ACHN (cell line): Measurements from ENCODE around the gene PTGES.
"Not testable (repeated sequence)": the region's sequence is repeated elsewhere in the genome, so short reads cannot be mapped to it uniquely, and the experiment has no call there.

Experiments used
- DNase-seq: peaks from one replicate; pipeline ENCODE4 v3.0.0-alpha.2; 2015
- in situ Hi-C: cut with HindIII; loops from 2 replicates; pipeline ENCODE4 v1.10.0; 2017; ENCODE audit warnings: low sequenced_read_pairs, low pct_ligation_motif_present, low pct_unique_long_range_greater_than_20kb

PTGES gene, protein sequence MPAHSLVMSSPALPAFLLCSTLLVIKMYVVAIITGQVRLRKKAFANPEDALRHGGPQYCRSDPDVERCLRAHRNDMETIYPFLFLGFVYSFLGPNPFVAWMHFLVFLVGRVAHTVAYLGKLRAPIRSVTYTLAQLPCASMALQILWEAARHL

GRCh38 chr9:129752900-129753729 lies at the start of gene PTGES:
Gene PTGES (minus strand): TSS chr9:129753042. CDS start chr9:129753012, 30 bp downstream.
- DNase-seq: peak; percentile 74
- in situ Hi-C loops: no loop called here

- no peak for DNase-seq
- in situ Hi-C loops: no loop called here
Observed at GRCh38 chr9:129801504-129801903, 48.7 kb upstream of the PTGES start.

- DNase-seq: no peak
- in situ Hi-C loops: no loop called here
Observed at GRCh38 chr9:129798973-129799372, 46.1 kb upstream of the PTGES start.

DNA sequence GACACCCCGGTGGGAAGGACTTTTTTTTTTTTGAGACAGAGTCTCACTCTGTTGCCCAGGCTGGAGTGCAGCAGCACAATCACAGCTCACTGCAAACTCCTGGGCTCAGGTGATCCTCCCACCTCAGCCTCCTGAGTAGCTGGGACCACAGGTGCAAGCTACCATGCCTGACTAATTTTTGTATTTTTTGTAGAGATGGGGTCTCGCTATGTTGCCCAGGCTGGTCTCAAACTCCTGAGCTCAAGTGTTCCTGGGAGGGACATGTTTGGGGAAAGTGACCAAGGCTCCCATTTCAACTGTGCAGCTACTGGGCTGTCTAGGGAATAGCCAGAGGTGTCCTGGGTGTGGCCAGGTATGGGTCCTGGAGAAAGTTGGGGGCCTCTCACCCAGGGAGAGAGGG lies 43.2 kb upstream of the PTGES start:
- in situ Hi-C loops: not testable (repeated sequence)

DNA sequence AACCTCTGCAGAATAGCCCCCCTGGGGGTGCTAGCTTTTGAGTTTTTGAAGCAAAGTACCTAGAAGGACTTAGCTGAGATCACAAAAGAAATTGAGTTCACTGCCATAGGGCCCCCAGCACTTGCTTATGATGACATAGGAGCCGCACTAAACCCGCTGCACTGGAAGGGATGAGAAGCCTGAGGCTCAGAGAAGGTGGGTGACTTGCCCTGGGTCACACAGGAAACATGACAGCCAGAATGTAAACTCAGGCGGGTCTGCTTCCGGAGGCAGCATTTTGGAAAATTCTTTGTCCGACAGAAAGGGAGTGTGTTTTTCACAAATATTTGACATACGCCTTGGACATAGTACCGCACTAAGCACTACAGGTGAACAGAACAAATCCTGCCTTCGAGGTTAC lies 41.7 kb upstream of the PTGES start:
- DNase-seq: no peak
- in situ Hi-C loops: no loop called here

More for the DNA sequence above, 43.2 kb upstream of the PTGES start:
- not testable (repeated sequence) for DNase-seq

DNA sequence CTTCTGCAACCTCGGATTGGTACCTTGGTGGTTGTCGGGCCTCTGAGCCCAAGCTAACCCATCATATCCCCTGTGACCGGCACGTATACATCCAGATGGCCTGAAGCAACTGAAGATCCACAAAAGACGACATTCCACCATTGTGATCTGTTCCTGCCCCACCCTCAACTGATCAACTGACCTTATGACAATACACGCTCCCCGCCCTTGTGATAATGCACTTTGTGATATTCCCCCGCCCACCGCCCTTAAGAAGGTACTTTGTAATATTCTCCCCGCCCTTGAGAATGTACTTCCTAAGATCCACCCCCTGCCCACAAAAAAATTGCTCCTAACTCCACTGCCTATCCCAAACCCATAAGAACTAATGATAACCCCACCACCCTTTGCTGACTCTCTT lies 33.6 kb upstream of the PTGES start:
- in situ Hi-C loops: no loop called here

DNA sequence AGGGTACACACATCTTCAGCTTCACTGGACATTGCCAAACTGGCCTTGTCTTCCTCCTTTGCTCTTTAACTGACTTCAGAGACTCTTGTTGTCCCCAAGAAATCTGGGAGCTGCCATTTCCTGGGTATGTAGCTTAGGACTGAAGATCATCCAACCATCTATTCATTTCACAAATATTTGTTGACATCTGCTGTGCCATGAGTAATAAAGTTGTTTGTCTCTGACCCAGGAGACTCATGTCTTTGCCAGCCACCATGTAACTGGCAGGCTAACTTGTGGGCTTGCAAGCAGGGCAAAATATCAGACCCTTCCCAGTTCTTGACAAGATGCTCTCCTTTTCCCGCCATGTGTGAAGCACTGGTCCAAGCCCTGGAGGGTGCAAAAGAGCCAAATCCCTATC lies 33.0 kb upstream of the PTGES start:
- no peak for DNase-seq
- in situ Hi-C loops: no loop called here

More for the DNA sequence above, 33.6 kb upstream of the PTGES start:
- DNase-seq: no peak

- in situ Hi-C loops, DNase-seq: not testable (repeated sequence)
Observed at GRCh38 chr9:129784970-129785369, 32.1 kb upstream of the PTGES start.

- peak; percentile 66 for DNase-seq
- in situ Hi-C loops: no loop called here
Observed at GRCh38 chr9:129783516-129784361, 30.9 kb upstream of the PTGES start.

DNA sequence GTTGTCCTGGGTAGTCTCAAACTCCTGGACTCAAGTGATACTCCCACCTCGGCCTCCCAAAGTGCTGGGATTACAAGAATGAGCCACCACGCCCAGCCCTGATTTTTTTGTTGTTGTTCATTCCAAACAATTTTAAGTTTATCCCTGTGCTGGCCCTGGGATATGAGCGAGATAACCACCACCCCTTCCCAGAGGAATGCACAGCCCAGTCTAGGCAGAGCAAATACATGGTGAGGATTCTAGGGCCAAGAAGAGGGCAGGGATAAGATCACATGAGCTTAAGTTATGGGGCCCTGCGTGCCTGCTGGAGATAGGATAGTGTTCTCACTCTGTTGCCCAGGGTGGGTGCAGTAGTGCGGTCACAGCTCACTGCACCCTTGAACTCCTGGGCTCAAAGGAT lies 29.1 kb upstream of the PTGES start:
- in situ Hi-C loops: no loop called here
- no peak for DNase-seq

- in situ Hi-C loops: no loop called here
- no peak for DNase-seq
Observed at GRCh38 chr9:129781131-129781530, 28.3 kb upstream of the PTGES start.

GRCh38 chr9:129779560-129780190 lies 26.8 kb upstream of the PTGES start:
- DNase-seq: no peak
- in situ Hi-C loops: no loop called here

DNA sequence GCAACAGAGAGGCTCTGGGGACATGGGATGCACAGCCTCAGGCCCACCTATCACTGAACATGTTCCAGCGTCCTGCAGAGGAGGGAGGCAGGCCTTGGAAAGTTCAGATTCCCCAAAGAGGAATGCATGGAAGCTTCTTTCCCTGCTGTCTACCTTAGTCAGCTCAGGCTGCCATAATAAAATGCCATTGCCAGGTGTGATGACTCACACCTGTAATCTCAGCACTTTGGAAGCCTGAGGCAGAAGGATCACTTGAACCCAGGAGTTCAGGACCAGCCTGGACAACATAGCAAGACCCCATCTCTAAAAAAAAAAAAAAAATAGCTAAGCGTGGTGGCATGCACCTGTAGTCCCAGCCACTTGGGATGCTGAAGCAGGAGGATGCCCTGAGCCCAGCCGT lies 25.6 kb upstream of the PTGES start:
- DNase-seq: no peak
- in situ Hi-C loops: no loop called here

- DNase-seq: no peak
- in situ Hi-C loops: no loop called here
Observed at GRCh38 chr9:129777769-129778130, 24.9 kb upstream of the PTGES start.

- peak; percentile 95 for DNase-seq
- in situ Hi-C loops: no loop called here
Observed at GRCh38 chr9:129776938-129777768, 24.3 kb upstream of the PTGES start.

DNA sequence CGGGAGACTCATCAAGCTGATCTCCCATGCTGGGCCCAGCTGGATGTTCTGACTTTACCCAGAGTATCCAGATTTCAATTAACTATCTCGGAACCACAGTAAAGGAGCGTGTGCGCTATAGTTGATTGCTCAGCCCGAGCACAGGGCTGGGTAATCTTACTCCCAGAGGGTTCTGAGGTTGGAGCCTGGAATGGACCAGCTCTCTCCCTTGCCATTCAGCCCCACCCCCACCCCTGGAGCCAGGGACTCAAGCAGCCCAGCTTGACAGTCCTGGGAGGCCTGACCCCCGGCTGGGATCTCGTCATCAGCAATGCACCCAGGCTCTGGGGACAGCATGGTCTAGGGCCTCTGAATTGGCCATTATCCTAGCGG lies 23.7 kb upstream of the PTGES start:
- in situ Hi-C loops: no loop called here
- no peak for DNase-seq

GRCh38 chr9:129776096-129776495 lies 23.3 kb upstream of the PTGES start:
- in situ Hi-C loops, DNase-seq: not testable (repeated sequence)

DNA sequence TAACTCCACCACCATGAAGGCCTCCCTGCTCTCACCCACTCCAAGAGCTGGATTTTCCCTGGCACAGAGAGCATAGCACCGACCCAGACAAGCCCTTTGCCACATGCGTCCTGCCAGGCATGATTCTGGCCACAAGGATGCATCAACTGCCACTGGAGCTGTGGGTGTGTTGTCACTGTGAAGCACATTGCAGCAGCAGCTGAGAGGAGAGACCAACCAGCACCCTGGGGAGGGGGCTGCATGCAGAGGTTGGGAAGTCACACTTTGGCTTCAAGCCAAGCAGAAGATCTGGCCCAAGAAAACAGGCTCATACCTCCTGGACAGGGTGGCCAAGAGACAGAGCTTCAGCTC lies 22.6 kb upstream of the PTGES start:
- no peak for DNase-seq
- in situ Hi-C loops: no loop called here
